ENCODE measurements around the gene MYOF.
"Not testable (repeated sequence)": the region's sequence is repeated elsewhere in the genome, so short reads cannot be mapped to it uniquely, and the experiment has no call there.

MYOF gene

GRCh38 chr10:93385345-93385744 is 96.8 kb downstream of the MYOF start:
- DNase-seq, result no peak

DNA sequence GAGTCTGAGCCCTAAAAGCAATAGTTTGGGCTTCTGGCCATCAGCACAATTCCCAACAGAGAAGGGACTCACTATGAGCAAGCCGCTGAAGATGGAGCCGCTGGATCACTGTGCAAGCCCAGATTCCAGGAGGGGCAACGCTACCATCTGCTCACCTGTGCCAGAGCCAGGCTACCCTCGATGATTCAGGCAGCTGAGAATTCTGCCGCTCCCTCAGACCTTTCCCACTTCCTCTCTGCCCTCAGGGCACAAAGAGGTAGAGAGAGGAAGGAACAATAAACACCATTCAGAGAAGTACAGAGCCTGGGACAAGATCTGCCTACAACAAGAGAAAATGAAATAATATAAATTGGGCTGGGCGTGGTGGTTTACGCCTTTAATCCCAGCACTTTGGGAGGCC is 98.1 kb downstream of the MYOF start:
- DNase-seq, result no peak

DNA sequence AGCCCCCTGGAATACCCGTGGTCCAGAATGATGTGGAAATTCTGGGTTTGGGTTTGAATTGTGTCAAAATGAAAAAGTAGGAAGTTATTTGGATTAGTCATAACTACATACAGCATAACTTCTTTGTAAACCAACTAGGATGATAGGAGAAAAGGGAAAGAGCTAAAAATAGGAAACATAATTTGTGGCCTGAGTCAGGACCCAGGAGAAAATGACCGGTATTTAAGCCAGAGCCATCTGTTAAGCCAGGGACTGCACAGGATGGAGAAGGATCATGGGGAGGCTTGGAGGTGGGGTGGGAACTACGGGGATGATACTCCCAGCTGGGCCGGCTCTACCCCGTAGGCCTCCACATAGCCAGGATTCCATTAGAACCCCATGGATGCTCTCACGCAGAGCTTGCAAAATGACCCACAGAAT is 98.6 kb downstream of the MYOF start:
- DNase-seq, result no peak

- peak; percentile 92 for DNase-seq
These were observed 102.2 kb downstream of the MYOF start for GRCh38 chr10:93379731-93380575.

DNA sequence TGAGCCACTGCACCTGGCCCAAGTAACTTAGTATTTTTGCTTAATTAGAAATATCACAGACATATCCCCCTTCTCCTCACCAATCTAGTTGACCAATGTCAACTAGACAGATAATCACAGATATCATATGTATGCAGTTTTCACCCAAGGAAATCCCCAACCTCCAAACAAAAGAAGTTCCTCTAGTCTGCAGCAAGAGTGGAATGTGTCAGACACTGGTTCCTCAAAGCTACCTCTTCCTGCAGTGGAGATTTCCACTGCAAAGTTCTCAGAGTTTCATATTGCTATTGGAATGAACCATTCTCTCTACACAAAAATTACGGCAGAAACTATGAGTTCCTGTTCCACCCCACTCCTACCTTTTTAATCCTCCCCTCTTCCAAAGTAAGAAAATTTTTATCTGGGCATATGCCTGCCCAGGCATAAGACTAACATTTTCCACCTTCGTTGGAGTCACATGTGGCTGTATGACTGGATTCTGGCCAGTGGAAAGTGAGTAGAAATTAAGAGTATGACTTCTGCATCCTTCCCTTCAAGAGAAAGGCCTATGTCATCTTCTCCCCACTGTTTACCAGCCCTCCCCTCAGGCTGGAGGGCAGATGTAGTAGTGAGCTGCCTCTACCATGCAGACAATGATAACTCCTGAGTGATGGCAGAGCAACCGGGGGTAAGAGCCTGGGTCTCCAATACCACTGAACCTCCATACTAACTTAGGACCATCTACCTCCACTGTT is 103.0 kb downstream of the MYOF start:
- peak; percentile 71 for DNase-seq

- DNase-seq, result no peak
These were observed 104.1 kb downstream of the MYOF start for GRCh38 chr10:93378039-93378438.

- DNase-seq, result peak; percentile 86
These were observed 105.5 kb downstream of the MYOF start for GRCh38 chr10:93376372-93377293.

DNA sequence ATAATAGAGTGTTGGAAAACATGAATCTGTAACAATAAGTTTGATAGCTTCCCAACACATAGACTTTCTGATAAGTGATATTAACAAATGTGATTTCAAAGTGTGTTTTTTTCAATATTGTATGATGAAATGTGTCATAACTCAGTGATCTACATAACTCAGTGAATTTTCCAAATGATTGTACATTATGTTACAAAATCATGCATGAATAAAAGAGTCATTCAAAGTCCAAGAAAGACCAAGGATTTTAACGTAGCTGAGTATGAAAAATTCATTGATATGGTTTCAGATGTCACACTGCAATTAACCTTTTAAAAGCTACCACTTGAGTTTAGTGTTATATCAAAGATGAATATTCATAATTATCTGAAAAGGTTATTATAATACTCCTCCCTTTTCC is 111.2 kb downstream of the MYOF start:
- no peak for DNase-seq

GRCh38 chr10:93369588-93370164 is 112.5 kb downstream of the MYOF start:
- DNase-seq, result no peak

GRCh38 chr10:93368210-93368609 is 113.9 kb downstream of the MYOF start:
- no peak for DNase-seq

- no peak for DNase-seq
These were observed 114.5 kb downstream of the MYOF start for GRCh38 chr10:93367664-93368063.

- DNase-seq, result no peak
These were observed 117.2 kb downstream of the MYOF start for GRCh38 chr10:93364966-93365365.

DNA sequence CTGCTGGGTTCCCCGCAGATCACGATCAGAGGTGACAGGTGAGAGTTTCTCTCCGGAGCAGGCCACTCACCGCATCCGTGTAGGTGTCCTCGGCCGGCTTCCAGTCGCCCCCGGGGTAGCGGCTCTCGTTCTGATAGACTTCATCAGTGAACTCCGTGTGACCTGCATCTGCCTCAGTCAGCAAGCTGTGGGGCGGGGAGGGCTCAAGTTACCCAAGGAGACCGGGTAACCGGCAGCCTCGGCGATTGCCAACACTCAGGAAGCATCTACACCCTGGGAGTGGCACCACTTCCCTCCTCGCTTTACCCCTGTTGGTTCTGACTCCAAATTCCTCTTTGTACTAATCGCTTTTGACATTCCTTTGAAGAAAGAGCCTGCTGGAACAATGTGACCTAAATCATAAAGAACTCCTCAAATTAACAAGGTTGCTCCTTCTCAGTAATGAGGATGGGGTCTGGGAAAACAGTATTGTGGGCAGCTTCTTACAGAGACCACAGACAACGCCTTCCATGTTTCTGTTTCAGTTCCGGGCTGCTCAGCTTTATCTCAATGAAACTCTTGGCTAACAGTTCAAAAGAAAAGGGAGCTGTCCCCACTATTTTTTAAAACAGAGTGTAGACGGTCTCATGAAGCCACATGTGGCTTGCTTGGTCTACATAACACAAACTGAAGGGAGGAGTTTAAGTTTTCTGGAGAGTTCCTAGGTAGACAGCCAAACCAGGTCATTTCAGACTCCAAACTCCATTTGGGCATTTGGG is 118.1 kb downstream of the MYOF start:
- no peak for DNase-seq

- DNase-seq, result not testable (repeated sequence)
These were observed 123.7 kb downstream of the MYOF start for GRCh38 chr10:93358398-93358797.

- peak; percentile 48 for DNase-seq
These were observed 124.5 kb downstream of the MYOF start for GRCh38 chr10:93357680-93358079.

- no peak for DNase-seq
These were observed 125.6 kb downstream of the MYOF start for GRCh38 chr10:93356516-93356915.

DNA sequence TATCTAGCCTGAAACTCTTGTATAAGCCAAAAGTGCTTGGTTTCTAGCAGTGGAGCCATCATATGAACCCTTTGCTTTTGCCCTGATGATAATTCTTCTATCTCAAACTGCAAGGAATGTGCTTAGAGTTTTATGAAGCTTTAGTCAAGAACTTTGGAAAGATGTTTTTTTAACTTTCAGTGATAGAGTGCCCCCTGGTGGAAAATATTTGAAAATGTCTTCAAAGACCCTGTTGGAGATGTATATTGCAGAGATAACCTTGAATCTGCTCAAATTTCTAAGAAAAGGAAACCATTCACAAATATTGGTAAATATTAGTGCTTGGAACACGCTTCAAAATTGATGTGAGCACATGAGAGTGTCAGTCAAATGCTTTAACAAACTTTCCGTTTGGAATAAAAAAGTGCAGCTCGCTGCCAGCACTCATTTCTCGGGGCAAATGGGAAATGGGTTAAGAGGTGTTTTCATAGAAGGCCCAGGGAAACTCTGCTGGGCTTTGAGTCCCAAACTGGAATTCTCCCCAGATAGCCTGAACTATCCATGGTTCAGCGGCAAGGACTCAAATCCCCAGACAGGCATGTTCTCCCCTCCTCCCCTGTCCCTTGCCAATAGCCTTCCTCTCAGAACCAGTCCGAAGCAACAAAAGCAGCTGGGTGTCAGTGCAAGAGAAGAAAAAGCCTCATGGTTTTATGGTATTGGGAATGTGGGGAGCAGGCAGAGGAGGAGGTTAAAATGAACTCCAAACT is 129.3 kb downstream of the MYOF start:
- peak; percentile 47 for DNase-seq

DNA sequence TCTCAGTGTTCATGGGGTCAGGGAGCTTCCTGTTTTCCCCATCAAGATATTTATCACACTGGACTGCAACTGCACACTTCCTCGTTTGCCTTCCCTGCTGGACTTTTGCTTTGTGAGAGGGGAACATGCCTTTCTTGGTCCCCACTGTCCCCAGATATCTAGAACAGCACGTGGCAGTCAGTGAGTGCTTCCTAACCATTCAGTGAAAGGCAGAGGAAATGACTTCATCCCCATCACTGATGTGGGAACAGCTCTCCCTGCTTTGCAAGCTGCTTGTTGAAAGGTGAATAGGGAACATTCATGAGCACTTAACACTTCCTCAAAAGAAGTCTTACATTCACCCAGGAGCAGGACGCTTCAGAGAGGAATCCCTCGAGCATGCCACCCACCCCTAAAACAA is 135.4 kb downstream of the MYOF start:
- DNase-seq, result peak; percentile 17

DNA sequence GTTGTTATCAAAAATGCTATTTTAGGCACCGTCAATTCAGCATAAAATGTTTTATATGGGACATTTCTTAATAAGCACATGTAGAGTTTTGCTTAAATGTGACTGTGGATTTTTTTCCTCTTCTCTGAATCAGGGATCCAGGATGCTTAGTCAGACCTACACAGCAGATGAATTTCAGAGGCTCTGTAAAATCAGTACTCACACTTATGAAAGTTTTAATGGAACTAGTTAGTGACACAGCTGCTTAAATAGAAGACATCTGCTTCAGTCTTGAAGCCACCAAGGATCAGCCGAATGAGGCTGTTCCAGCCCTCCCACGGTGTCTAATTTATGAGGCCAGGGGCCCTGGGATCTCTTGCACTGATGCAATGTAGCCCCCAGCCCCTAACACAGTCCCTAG is 136.0 kb downstream of the MYOF start:
- peak; percentile 21 for DNase-seq

- DNase-seq, result no peak
These were observed 137.4 kb downstream of the MYOF start for GRCh38 chr10:93344691-93345090.

DNA sequence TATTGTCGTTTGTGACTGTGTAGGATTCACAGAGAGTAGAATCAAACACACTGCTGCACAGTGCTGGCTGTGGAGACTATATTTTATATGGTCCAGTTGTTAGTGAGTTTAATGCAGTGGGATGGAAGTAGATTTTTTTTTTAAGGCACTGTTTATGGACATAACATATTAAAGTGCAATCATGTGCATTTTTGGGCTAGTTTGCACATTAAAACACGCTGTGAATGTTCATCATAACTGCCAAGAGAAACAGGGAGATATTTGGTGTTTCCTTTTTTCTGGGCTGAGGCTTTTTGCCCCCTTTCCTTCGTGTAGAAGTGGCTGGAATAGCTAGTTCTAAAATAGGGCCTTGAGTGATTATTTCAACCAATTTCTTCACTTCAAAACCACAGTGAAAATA is 139.2 kb downstream of the MYOF start:
- DNase-seq, result no peak
